Suprapubic skin (tissue), 4 donors: ENCODE measurements around the gene EIF3A. TPM values are rescaled to one million over a fixed set of nuclear protein-coding genes. Genes with fewer than 3 reads are reported as not detected.
A peak's percentile ranks its signal among the peaks of the same experiment; 100 is the strongest.

ENCODE experiments used
- DNase-seq, 2 donors: peaks; one replicate each; pipeline ENCODE4 v3.0.0-alpha.2; 2019; ENCODE audit warnings: low spot score in 2 of 2
- H3K27ac ChIP-seq: fragments of 200-600 bp; sonication (generic); one replicate; pipeline ENCODE4 v1.5.1; 2019
- H3K27me3 ChIP-seq: fragments of 200-600 bp; sonication (generic); one replicate; pipeline ENCODE4 v1.5.1; 2019
- H3K36me3 ChIP-seq: fragments of 200-600 bp; sonication (generic); one replicate; pipeline ENCODE4 v1.5.1; 2019
- H3K4me1 ChIP-seq: fragments of 200-600 bp; sonication (generic); one replicate; pipeline ENCODE4 v1.5.1; 2019
- H3K4me3 ChIP-seq: fragments of 200-600 bp; sonication (generic); one replicate; pipeline ENCODE4 v1.5.1; 2019; ENCODE audit warnings: mild to moderate bottlenecking
- H3K9me3 ChIP-seq: fragments of 200-600 bp; sonication (generic); one replicate; pipeline ENCODE4 v1.5.1; 2019
- CTCF ChIP-seq, 2 donors: fragments of 200-600 bp in 1 of 2; fragments of 450-650 bp in 1 of 2; sonication (generic) in 1 of 2; IDR thresholded peaks; one replicate each; pipeline ENCODE4 v1.5.1; 2016 to 2019; ENCODE audit warnings: antibody characterized with exemption in 2 of 2, mild to moderate bottlenecking in 1 of 2, moderate library complexity in 1 of 2
- EP300 ChIP-seq: sonication (generic); formaldehyde crosslinking; IDR thresholded peaks from one replicate; pipeline ENCODE4 v1.6.1; 2017; ENCODE audit warnings: antibody characterized with exemption
- POLR2A ChIP-seq, 2 donors: fragments of 450-650 bp; IDR thresholded peaks; one replicate each; pipeline ENCODE4 v1.6.1; 2017; ENCODE audit warnings: antibody characterized with exemption in 2 of 2, mild to moderate bottlenecking in 2 of 2, moderate library complexity in 2 of 2
- POLR2AphosphoS5 ChIP-seq, 3 donors: sonication (generic); formaldehyde crosslinking; IDR thresholded peaks; one replicate each; pipeline ENCODE4 v1.6.1; 2017; ENCODE audit warnings: antibody characterized with exemption in 3 of 3
- WGBS: methylation state at CpG from one replicate; pipeline ENCODE4 v1.1.5; 2018; 5-methylcytosine and 5-hydroxymethylcytosine counted together
- total RNA-seq, 4 donors: library from RNA; depleted of rRNA; stranded (reverse); fragments of >200 nt; gene quantifications; one replicate each; pipeline ENCODE4 v1.1.0, GENCODE V29; 2016

EIF3A gene
- total RNA-seq, 4 donors from 2014 or later: 116 to 148 (median 123) TPM

- WGBS: 81% methylated on average over 9 of the region's 9 CpGs
- TF ChIP-seq CTCF (IDR thresholded peaks at IDR 0.05): no peak
- no peak for TF ChIP-seq EP300
- TF ChIP-seq POLR2AphosphoS5 (IDR thresholded peaks at IDR 0.05): no peak
- no peak for TF ChIP-seq POLR2A (IDR thresholded peaks at IDR 0.05)
- no peak for DNase-seq
- Histone ChIP-seq H3K4me1 (peaks cover 16% of the 10 kb centered on the region), H3K27me3 (peaks cover 4% of the 10 kb centered on the region), H3K36me3 (no peaks in the 10 kb centered on the region), H3K27ac (no peak overlapping the region), H3K4me3 (no peak overlapping the region), H3K9me3 (no peaks in the 10 kb centered on the region)
Observed at GRCh38 chr10:119005362-119006043, 75.1 kb downstream of the EIF3A start.

- H3K4me1 ChIP-seq: peaks cover 16% of the 10 kb centered on the region
- DNase-seq: peak; percentile 37 to 69
- H3K27me3 ChIP-seq: peaks cover 4% of the 10 kb centered on the region
- 81% methylated on average over 4 of the region's 7 CpGs for WGBS
- H3K9me3 ChIP-seq: no peaks in the 10 kb centered on the region
- H3K4me3 ChIP-seq: no peak overlapping the region
- TF ChIP-seq POLR2A (IDR thresholded peaks at IDR 0.05) (no peak), POLR2AphosphoS5 (IDR thresholded peaks at IDR 0.05) (no peak), CTCF (IDR thresholded peaks at IDR 0.05) (no peak), EP300 (no peak)
- H3K27ac ChIP-seq: no peak overlapping the region
- H3K36me3 ChIP-seq: no peaks in the 10 kb centered on the region
Observed at GRCh38 chr10:119003572-119004289, 76.9 kb downstream of the EIF3A start.

GRCh38 chr10:119001717-119002500 lies 78.7 kb downstream of the EIF3A start:
- WGBS: 93% methylated on average over 9 of the region's 10 CpGs
- peak; percentile 34 to 48 for DNase-seq
- Histone ChIP-seq H3K27me3 (peaks cover 4% of the 10 kb centered on the region), H3K27ac (no peak overlapping the region), H3K4me1 (peaks cover 12% of the 10 kb centered on the region), H3K4me3 (no peak overlapping the region), H3K36me3 (no peaks in the 10 kb centered on the region), H3K9me3 (no peaks in the 10 kb centered on the region)
- TF ChIP-seq POLR2A (IDR thresholded peaks at IDR 0.05): no peak
- TF ChIP-seq EP300: no peak
- TF ChIP-seq CTCF (IDR thresholded peaks at IDR 0.05): no peak
- TF ChIP-seq POLR2AphosphoS5 (IDR thresholded peaks at IDR 0.05): no peak

GRCh38 chr10:118998183-118998582 lies 82.4 kb downstream of the EIF3A start:
- no peaks in the 10 kb centered on the region for H3K4me1 ChIP-seq
- H3K9me3 ChIP-seq: no peaks in the 10 kb centered on the region
- no peaks in the 10 kb centered on the region for H3K36me3 ChIP-seq
- no peak for DNase-seq
- H3K27ac ChIP-seq: no peak overlapping the region
- H3K27me3 ChIP-seq: no peaks in the 10 kb centered on the region
- WGBS: 88% methylated on average over 5 of the region's 5 CpGs
- no peak overlapping the region for H3K4me3 ChIP-seq
- TF ChIP-seq CTCF (IDR thresholded peaks at IDR 0.05) (no peak), POLR2A (IDR thresholded peaks at IDR 0.05) (no peak)

GRCh38 chr10:118997379-118997778 lies 83.2 kb downstream of the EIF3A start:
- TF ChIP-seq POLR2AphosphoS5 (IDR thresholded peaks at IDR 0.05): no peak
- Histone ChIP-seq H3K27ac (no peak overlapping the region), H3K27me3 (no peaks in the 10 kb centered on the region), H3K9me3 (no peaks in the 10 kb centered on the region), H3K4me1 (no peaks in the 10 kb centered on the region), H3K4me3 (no peak overlapping the region), H3K36me3 (no peaks in the 10 kb centered on the region)
- WGBS: 87% methylated on average over 2 of the region's 2 CpGs
- DNase-seq: no peak
